K562 (cell line): ENCODE data around the gene S100A4. TPM values are rescaled to one million over a fixed set of nuclear protein-coding genes. Genes with fewer than 3 reads are reported as not detected.

Source experiments
- DMBX1 ChIP-seq: fragments of 250-450 bp; sonication (Bioruptor Pico); IDR thresholded peaks from 2 replicates; pipeline ENCODE4 v1.8.0; 2022; ENCODE audit warnings: inconsistent platforms, mild to moderate bottlenecking, moderate library complexity, borderline replicate concordance
- DPF2 ChIP-seq: fragments of 450-650 bp; IDR thresholded peaks from 2 replicates; pipeline ENCODE4 v1.6.1; 2016
- ETV6 ChIP-seq, 3 experiments: fragments of 150-350 bp in 1 of 3; sonication (generic) in 1 of 3; formaldehyde crosslinking in 1 of 3; IDR thresholded peaks; 2 replicates each; pipeline versions ENCODE4 v1.6.1 to v1.8.0; 2014 to 2022; ENCODE audit warnings: borderline replicate concordance in 2 of 3, low read depth in 2 of 3, antibody characterized with exemption in 1 of 3, low read length in 1 of 3, mild to moderate bottlenecking in 1 of 3, missing genetic modification reagents in 1 of 3
- HDAC2 ChIP-seq: fragments of 450-650 bp; IDR thresholded peaks from 2 replicates; pipeline ENCODE4 v1.6.1; 2016; ENCODE audit warnings: mild to moderate bottlenecking
- HNRNPK ChIP-seq: fragments of 200-400 bp; formaldehyde crosslinking; IDR thresholded peaks from one replicate; pipeline ENCODE4 v1.6.1; 2018; ENCODE audit warnings: mild to moderate bottlenecking, low read depth, low read length; ENCODE audit not compliant: poor library complexity, severe bottlenecking
- KLF1 ChIP-seq: fragments of 450-650 bp; IDR thresholded peaks from 2 replicates; pipeline ENCODE4 v1.6.1; 2016; ENCODE audit warnings: missing genetic modification characterization, missing compliant biosample characterization
- KLF16 ChIP-seq: IDR thresholded peaks from 2 replicates; pipeline ENCODE4 v1.6.1; 2016; ENCODE audit warnings: antibody characterized with exemption
- LEF1 ChIP-seq: fragments of 450-650 bp; IDR thresholded peaks from 2 replicates; pipeline ENCODE4 v1.6.1; 2016; ENCODE audit warnings: mild to moderate bottlenecking
- NEUROD1 ChIP-seq: fragments of 150-350 bp; IDR thresholded peaks from 2 replicates; pipeline ENCODE4 v1.6.1; 2014; ENCODE audit warnings: borderline replicate concordance, low read length, low read depth; ENCODE audit not compliant: partially characterized antibody
- NFXL1 ChIP-seq: fragments of 450-650 bp; formaldehyde crosslinking; IDR thresholded peaks from 2 replicates; pipeline ENCODE4 v1.4.0; 2021; ENCODE audit warnings: mild to moderate bottlenecking
- POLR2AphosphoS5 ChIP-seq: IDR thresholded peaks from 2 replicates; pipeline ENCODE4 v1.6.1; 2011; ENCODE audit warnings: mild to moderate bottlenecking, low read depth, low read length, moderate library complexity; ENCODE audit not compliant: control insufficient read depth, insufficient read depth
- SIRT6 ChIP-seq: IDR thresholded peaks from one replicate; pipeline ENCODE4 v1.6.1; 2012; ENCODE audit warnings: low read depth, mild to moderate bottlenecking, control low read depth, inconsistent platforms, low read length, moderate library complexity
- SMAD4 ChIP-seq: fragments of 250-450 bp; sonication (Bioruptor Pico); conservative IDR thresholded peaks from 2 replicates; pipeline ENCODE4 v1.8.0; 2021; ENCODE audit warnings: inconsistent platforms, mild to moderate bottlenecking, moderate library complexity
- TRIM28 ChIP-seq: fragments of 450-650 bp; IDR thresholded peaks from 2 replicates; pipeline ENCODE4 v1.6.1; 2017
- XRCC5 ChIP-seq: fragments of 200-400 bp; formaldehyde crosslinking; IDR thresholded peaks from 2 replicates; pipeline ENCODE4 v1.6.1; 2017; ENCODE audit warnings: low read depth, mild to moderate bottlenecking, low read length
- ZNF57 ChIP-seq: fragments of 450-650 bp; formaldehyde crosslinking; IDR thresholded peaks from 2 replicates; pipeline ENCODE4 v1.4.0; 2020; ENCODE audit warnings: mild to moderate bottlenecking, moderate library complexity
- ZNF668 ChIP-seq: fragments of 250-450 bp; sonication (Bioruptor Pico); IDR thresholded peaks from 2 replicates; pipeline ENCODE4 v1.8.0; 2022; ENCODE audit warnings: mild to moderate bottlenecking, inconsistent platforms
- polyA plus RNA-seq, 8 experiments: library from polyadenylated mRNA; depleted of rRNA in 4 of 8; stranded (reverse) in 5 of 8; unstranded in 3 of 8; fragments of >200 nt; fragmentation: Nextera tagmentation in 2 of 8; fragmentation: Illumina TruSeq in 1 of 8; extraction: Ambion mirVana in 2 of 8; extraction: Trizol in 1 of 8; gene quantifications; 2 replicates each; pipeline versions ENCODE4 v1.2.1 to v1.2.3, GENCODE V29; 2011 to 2014; ENCODE audit warnings: inconsistent platforms in 1 of 8, missing spikeins in 1 of 8
- total RNA-seq, 7 experiments: library from RNA; depleted of rRNA in 6 of 7; stranded (reverse); fragments of >200 nt in 6 of 7; fragmentation: Illumina TruSeq in 2 of 7; extraction: Trizol in 2 of 7; gene quantifications; 2 replicates each; pipeline versions ENCODE4 v1.2.1 to v1.2.3, GENCODE V29; 2011 to 2021; ENCODE audit warnings: low replicate concordance in 1 of 7
- TF ChIP-seq, protein P1 (sequence below), 2 experiments: fragments of 150-350 bp in 1 of 2; IDR thresholded peaks; 2 replicates each; pipeline ENCODE4 v1.6.1; 2012 to 2016; ENCODE audit warnings: low read depth in 2 of 2, low read length in 2 of 2, mild to moderate bottlenecking in 1 of 2, moderate library complexity in 1 of 2
- TF ChIP-seq, protein P2 (sequence below): fragments of 450-650 bp; conservative IDR thresholded peaks from 2 replicates; pipeline ENCODE4 v1.6.1; 2016; ENCODE audit warnings: missing genetic modification characterization, low read depth, mild to moderate bottlenecking, missing compliant biosample characterization, moderate library complexity
- TF ChIP-seq, protein P3 (sequence below): sonication (generic); formaldehyde crosslinking; IDR thresholded peaks from 2 replicates; pipeline ENCODE4 v1.4.0; 2020; ENCODE audit warnings: mild to moderate bottlenecking, missing genetic modification reagents

Gene S100A4
- total and polyA plus RNA-seq, 9 of the 15 experiments (the other 6 are each of a cell fraction or from before 2014, with no cell fraction given), result 3.7 to 20.1 (median 11.2) TPM

DNA sequence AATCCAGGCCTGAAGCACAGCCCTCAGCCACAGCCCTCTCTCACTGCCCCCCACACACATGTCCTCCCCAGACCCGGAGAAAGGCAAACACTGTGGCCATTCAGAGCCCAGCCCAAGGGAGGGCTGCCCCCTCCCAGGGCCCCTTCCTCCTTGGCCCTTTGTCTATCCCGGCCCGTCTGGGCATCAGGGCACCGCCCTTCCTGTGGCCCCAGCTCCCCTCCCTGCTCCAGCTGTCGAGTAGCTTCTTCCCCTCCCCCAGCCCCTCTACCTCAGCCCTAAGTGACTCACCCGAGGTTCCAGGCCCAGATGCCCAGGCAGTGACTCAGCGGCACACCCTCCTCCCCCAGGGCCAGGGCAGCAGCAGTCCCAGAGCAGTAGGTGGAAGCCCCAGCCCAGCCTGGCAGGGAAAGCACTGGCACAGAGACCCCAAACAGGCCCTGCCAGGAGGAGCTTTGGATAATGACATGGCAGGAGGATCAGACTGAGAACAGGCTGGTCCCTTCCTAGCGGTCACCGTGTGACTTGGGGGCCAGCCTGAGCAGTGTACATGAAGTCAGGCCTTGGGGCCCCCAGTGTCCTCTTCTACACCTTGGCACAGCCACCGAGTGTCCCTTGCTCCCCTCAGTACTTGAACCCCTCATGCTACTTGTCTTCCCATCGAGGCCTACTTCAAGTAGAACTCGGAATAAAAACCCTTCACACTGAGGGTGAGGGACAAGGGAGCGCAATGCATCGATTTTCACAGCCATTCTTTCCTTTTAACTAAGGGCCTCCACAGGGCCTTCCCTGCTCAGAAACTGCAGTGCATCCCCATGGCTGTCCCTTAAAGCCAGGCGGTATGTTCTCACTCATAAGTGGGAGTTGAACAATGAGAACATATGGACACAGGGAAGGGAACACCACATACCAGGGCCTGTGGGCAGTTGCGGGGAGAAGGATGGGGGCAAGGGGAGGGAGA lies 21.1 kb upstream of the S100A4 start (continued):
- TF ChIP-seq, protein P1, sequence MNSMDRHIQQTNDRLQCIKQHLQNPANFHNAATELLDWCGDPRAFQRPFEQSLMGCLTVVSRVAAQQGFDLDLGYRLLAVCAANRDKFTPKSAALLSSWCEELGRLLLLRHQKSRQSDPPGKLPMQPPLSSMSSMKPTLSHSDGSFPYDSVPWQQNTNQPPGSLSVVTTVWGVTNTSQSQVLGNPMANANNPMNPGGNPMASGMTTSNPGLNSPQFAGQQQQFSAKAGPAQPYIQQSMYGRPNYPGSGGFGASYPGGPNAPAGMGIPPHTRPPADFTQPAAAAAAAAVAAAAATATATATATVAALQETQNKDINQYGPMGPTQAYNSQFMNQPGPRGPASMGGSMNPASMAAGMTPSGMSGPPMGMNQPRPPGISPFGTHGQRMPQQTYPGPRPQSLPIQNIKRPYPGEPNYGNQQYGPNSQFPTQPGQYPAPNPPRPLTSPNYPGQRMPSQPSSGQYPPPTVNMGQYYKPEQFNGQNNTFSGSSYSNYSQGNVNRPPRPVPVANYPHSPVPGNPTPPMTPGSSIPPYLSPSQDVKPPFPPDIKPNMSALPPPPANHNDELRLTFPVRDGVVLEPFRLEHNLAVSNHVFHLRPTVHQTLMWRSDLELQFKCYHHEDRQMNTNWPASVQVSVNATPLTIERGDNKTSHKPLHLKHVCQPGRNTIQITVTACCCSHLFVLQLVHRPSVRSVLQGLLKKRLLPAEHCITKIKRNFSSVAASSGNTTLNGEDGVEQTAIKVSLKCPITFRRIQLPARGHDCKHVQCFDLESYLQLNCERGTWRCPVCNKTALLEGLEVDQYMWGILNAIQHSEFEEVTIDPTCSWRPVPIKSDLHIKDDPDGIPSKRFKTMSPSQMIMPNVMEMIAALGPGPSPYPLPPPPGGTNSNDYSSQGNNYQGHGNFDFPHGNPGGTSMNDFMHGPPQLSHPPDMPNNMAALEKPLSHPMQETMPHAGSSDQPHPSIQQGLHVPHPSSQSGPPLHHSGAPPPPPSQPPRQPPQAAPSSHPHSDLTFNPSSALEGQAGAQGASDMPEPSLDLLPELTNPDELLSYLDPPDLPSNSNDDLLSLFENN (IDR thresholded peaks at IDR 0.05; ENCODE audit: low read depth in 2 of 2, low read length in 2 of 2), result peak in 1 of 2 experiments; percentile 46; a peak in 1 of 4 replicates
- TF ChIP-seq, protein P2, sequence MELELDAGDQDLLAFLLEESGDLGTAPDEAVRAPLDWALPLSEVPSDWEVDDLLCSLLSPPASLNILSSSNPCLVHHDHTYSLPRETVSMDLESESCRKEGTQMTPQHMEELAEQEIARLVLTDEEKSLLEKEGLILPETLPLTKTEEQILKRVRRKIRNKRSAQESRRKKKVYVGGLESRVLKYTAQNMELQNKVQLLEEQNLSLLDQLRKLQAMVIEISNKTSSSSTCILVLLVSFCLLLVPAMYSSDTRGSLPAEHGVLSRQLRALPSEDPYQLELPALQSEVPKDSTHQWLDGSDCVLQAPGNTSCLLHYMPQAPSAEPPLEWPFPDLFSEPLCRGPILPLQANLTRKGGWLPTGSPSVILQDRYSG (tag), result peak; percentile 45; the same call in 1 of the 2 replicates
- TF ChIP-seq ZNF57 (CRISPR knock-in tag) (no peak), LEF1 (peak; percentile 95), ZNF668 (CRISPR knock-in tag) (peak; percentile 77; the same call in 1 of the 2 replicates), NFXL1 (CRISPR knock-in tag) (no peak), DMBX1 (CRISPR knock-in tag) (peak; percentile 88; the same call in 1 of the 2 replicates), SMAD4 (CRISPR knock-in tag) (peak; percentile 90), NEUROD1 (peak; percentile 83), KLF16 (peak; percentile 72), TRIM28 (0 out of 2 replicates have a peak, but pooled peaks have one; percentile 31), SIRT6 (no peak), DPF2 (peak; percentile 98), KLF1 (tag) (peak; percentile 89), HNRNPK (no peak), POLR2AphosphoS5 (peak; percentile 63; the same call in 1 of the 2 replicates), ETV6 (IDR thresholded peaks at IDR 0.05; ENCODE audit: borderline replicate concordance in 1 of 2, low read depth in 2 of 2, low read length in 1 of 2) (no peak; a peak in 1 of 4 replicates), ETV6 (CRISPR knock-in tag; IDR thresholded peaks at IDR 0.05; ENCODE audit: borderline replicate concordance) (no peak), XRCC5 (peak; percentile 43; the same call in 1 of the 2 replicates), HDAC2 (peak; percentile 85)
- TF ChIP-seq, protein P3, sequence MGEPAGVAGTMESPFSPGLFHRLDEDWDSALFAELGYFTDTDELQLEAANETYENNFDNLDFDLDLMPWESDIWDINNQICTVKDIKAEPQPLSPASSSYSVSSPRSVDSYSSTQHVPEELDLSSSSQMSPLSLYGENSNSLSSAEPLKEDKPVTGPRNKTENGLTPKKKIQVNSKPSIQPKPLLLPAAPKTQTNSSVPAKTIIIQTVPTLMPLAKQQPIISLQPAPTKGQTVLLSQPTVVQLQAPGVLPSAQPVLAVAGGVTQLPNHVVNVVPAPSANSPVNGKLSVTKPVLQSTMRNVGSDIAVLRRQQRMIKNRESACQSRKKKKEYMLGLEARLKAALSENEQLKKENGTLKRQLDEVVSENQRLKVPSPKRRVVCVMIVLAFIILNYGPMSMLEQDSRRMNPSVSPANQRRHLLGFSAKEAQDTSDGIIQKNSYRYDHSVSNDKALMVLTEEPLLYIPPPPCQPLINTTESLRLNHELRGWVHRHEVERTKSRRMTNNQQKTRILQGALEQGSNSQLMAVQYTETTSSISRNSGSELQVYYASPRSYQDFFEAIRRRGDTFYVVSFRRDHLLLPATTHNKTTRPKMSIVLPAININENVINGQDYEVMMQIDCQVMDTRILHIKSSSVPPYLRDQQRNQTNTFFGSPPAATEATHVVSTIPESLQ, result peak; percentile 66; the same call in 1 of the 2 replicates
